ENCODE measurements around the gene MEG3. TPM values are rescaled to one million over a fixed set of nuclear protein-coding genes. Genes with fewer than 3 reads are reported as not detected.

The MEG3 gene
- total RNA-seq, 2 donors from 2014 or later = 5.3 to 15.3 TPM

- no peak for DNase-seq
- Mint-ChIP-seq H3K27me3 (ENCODE audit: insufficient read depth) (no peaks in the 10 kb centered on the region), H3K4me1 (peaks cover 48% of the 10 kb centered on the region), H3K27ac (no peak overlapping the region), H3K9me3 (peaks cover 6% of the 10 kb centered on the region), H3K36me3 (ENCODE audit: low read depth) (peaks cover 1% of the 10 kb centered on the region), H3K4me3 (no peak overlapping the region)
- Histone ChIP-seq H3K4me3 (ENCODE audit: low read length) (no peak overlapping the region), H3K36me3 (ENCODE audit: control insufficient read depth, insufficient read depth, low read length) (no peaks in the 10 kb centered on the region), H3K27me3 (ENCODE audit: control insufficient read depth, insufficient read depth, low read length, poor library complexity, severe bottlenecking) (no peaks in the 10 kb centered on the region), H3K4me1 (ENCODE audit: control insufficient read depth, insufficient read depth, low read length) (peaks cover 18% of the 10 kb centered on the region), H3K27ac (ENCODE audit: low read depth, low read length) (no peak overlapping the region), H3K9ac (ENCODE audit: extremely low read depth, low read length, poor library complexity, severe bottlenecking) (no peak overlapping the region), H3K9me3 (ENCODE audit: control insufficient read depth, low read length) (peaks cover 5% of the 10 kb centered on the region)
- WGBS, 2 experiments (ENCODE audit: insufficient coverage in 1 of 2, insufficient read length in 1 of 2) = 90 to 92% methylated on average over 13 to 24 of the region's 24 CpGs
- TF ChIP-seq CTCF (conservative IDR thresholded peaks at IDR 0.05) = no peak
Measured at GRCh38 chr14:100835548-100836310, 9.8 kb downstream of the MEG3 start.

GRCh38 chr14:100836311-100836805 lies 10.4 kb downstream of the MEG3 start:
- Histone ChIP-seq H3K9me3 (ENCODE audit: control insufficient read depth, low read length) (peaks cover 5% of the 10 kb centered on the region), H3K36me3 (ENCODE audit: control insufficient read depth, insufficient read depth, low read length) (no peaks in the 10 kb centered on the region), H3K4me1 (ENCODE audit: control insufficient read depth, insufficient read depth, low read length) (peaks cover 19% of the 10 kb centered on the region), H3K9ac (ENCODE audit: extremely low read depth, low read length, poor library complexity, severe bottlenecking) (no peak overlapping the region), H3K4me3 (ENCODE audit: low read length) (no peak overlapping the region), H3K27ac (ENCODE audit: low read depth, low read length) (no peak overlapping the region), H3K27me3 (ENCODE audit: control insufficient read depth, insufficient read depth, low read length, poor library complexity, severe bottlenecking) (no peaks in the 10 kb centered on the region)
- TF ChIP-seq CTCF (conservative IDR thresholded peaks at IDR 0.05) = no peak
- no peak for DNase-seq
- Mint-ChIP-seq H3K27ac (no peak overlapping the region), H3K4me1 (peaks cover 43% of the 10 kb centered on the region), H3K36me3 (ENCODE audit: low read depth) (peaks cover 1% of the 10 kb centered on the region), H3K27me3 (ENCODE audit: insufficient read depth) (no peaks in the 10 kb centered on the region), H3K4me3 (no peak overlapping the region), H3K9me3 (peaks cover 6% of the 10 kb centered on the region)
- 96% methylated on average over 12 of the region's 12 CpGs for WGBS, 2 experiments (ENCODE audit: insufficient coverage in 1 of 2, insufficient read length in 1 of 2)

GRCh38 chr14:100836941-100837804 lies 11.3 kb downstream of the MEG3 start:
- WGBS, 2 experiments (ENCODE audit: insufficient coverage in 1 of 2, insufficient read length in 1 of 2) = 91 to 92% methylated on average over 18 to 26 of the region's 26 CpGs
- Mint-ChIP-seq H3K27ac (peak overlapping the region; percentile 52), H3K4me3 (no peak overlapping the region), H3K27me3 (ENCODE audit: insufficient read depth) (no peaks in the 10 kb centered on the region), H3K9me3 (peaks cover 6% of the 10 kb centered on the region), H3K36me3 (ENCODE audit: low read depth) (peaks cover 1% of the 10 kb centered on the region), H3K4me1 (peaks cover 44% of the 10 kb centered on the region)
- peak overlapping the region; percentile 38 for H3K27ac ChIP-seq (ENCODE audit: low read depth, low read length)
- no peak for DNase-seq
- peaks cover 5% of the 10 kb centered on the region for H3K9me3 ChIP-seq (ENCODE audit: control insufficient read depth, low read length)
- no peak overlapping the region for H3K4me3 ChIP-seq (ENCODE audit: low read length)
- no peaks in the 10 kb centered on the region for H3K36me3 ChIP-seq (ENCODE audit: control insufficient read depth, insufficient read depth, low read length)
- H3K27me3 ChIP-seq (ENCODE audit: control insufficient read depth, insufficient read depth, low read length, poor library complexity, severe bottlenecking) = no peaks in the 10 kb centered on the region
- H3K4me1 ChIP-seq (ENCODE audit: control insufficient read depth, insufficient read depth, low read length) = peaks cover 25% of the 10 kb centered on the region
- no peak overlapping the region for H3K9ac ChIP-seq (ENCODE audit: extremely low read depth, low read length, poor library complexity, severe bottlenecking)
- no peak for TF ChIP-seq CTCF (conservative IDR thresholded peaks at IDR 0.05)
